Posterior vena cava (tissue), 2 donors: ENCODE data around the gene SPNS3. TPM values are rescaled to one million over a fixed set of nuclear protein-coding genes. Genes with fewer than 3 reads are reported as not detected.
A peak's percentile ranks its signal among the peaks of the same experiment; 100 is the strongest.

ENCODE experiments used
- DNase-seq: peaks from one replicate; pipeline ENCODE4 v3.0.0-alpha.2; 2020; ENCODE audit warnings: low spot score
- intact Hi-C, 2 donors: fragments of 100-400 bp; cut with DNase I; formaldehyde crosslinking; loops; one replicate each; pipeline versions ENCODE4 v1.14.1 to v1.14.2; 2022 to 2023
- total RNA-seq, 2 donors: library from RNA; stranded (reverse); fragmentation: NEBNext Ultra II Directional; extraction: Animal tissue kit (Norgen Biotek cat#: 25700); gene quantifications; one replicate each; pipeline ENCODE4 v1.2.1, GENCODE V29; 2021
- donor health status: DM: yes; HTN: yes; CAD: no.
- donor health status: DM: yes; HTN: yes; CAD: no.

The SPNS3 gene
- total RNA-seq, 2 donors from 2014 or later: 0.24 to 0.32 TPM

- intact Hi-C loops: loop anchor here in 1 of 2 donors (2.0 kb wide), 1 partner anchor 67 kb away; the partner anchor contains the start of gene SPNS3
- no peak for DNase-seq
Observed at GRCh38 chr17:4500191-4500571, 66.4 kb downstream of the SPNS3 start.

- intact Hi-C loops: loop anchor here in 1 of 2 donors (2.0 kb wide), 1 partner anchor 69 kb away; the partner anchor contains the start of gene SPNS3
Observed at GRCh38 chr17:4501295-4501949, 67.7 kb downstream of the SPNS3 start.

GRCh38 chr17:4502466-4503154 is 68.9 kb downstream of the SPNS3 start:
- intact Hi-C loops: no loop called here
- DNase-seq: no peak

More at GRCh38 chr17:4501295-4501949, 67.7 kb downstream of the SPNS3 start:
- DNase-seq: no peak

GRCh38 chr17:4503283-4504025 is 69.7 kb downstream of the SPNS3 start:
- intact Hi-C loops: no loop called here
- DNase-seq: no peak

GRCh38 chr17:4504188-4504587 is 70.4 kb downstream of the SPNS3 start:
- no peak for DNase-seq
- intact Hi-C loops: no loop called here

- intact Hi-C loops: no loop called here
- DNase-seq: no peak
Observed at GRCh38 chr17:4505187-4505586, 71.4 kb downstream of the SPNS3 start.

- intact Hi-C loops: no loop called here
Observed at GRCh38 chr17:4506175-4506813, 72.6 kb downstream of the SPNS3 start.

GRCh38 chr17:4506892-4507291 is 73.2 kb downstream of the SPNS3 start:
- intact Hi-C loops: no loop called here
- no peak for DNase-seq

More at GRCh38 chr17:4506175-4506813, 72.6 kb downstream of the SPNS3 start:
- no peak for DNase-seq

GRCh38 chr17:4507361-4508111 is 73.8 kb downstream of the SPNS3 start:
- no peak for DNase-seq
- intact Hi-C loops: no loop called here

GRCh38 chr17:4508207-4508606 is 74.5 kb downstream of the SPNS3 start:
- intact Hi-C loops: no loop called here
- no peak for DNase-seq

- no peak for DNase-seq
- intact Hi-C loops: no loop called here
Observed at GRCh38 chr17:4509401-4509800, 75.7 kb downstream of the SPNS3 start.

GRCh38 chr17:4509923-4510617 is 76.3 kb downstream of the SPNS3 start:
- DNase-seq: peak; percentile 92
- intact Hi-C loops: no loop called here

- intact Hi-C loops: no loop called here
- DNase-seq: no peak
Observed at GRCh38 chr17:4510618-4510941, 76.8 kb downstream of the SPNS3 start.

GRCh38 chr17:4511199-4511932 is 77.6 kb downstream of the SPNS3 start:
- intact Hi-C loops: no loop called here
- DNase-seq: no peak

GRCh38 chr17:4512156-4513112 is 78.7 kb downstream of the SPNS3 start:
- intact Hi-C loops: loop anchor here in 1 of 2 donors (1.0 kb wide), 1 partner anchor 14 kb away; no protein-coding TSS in a partner anchor
- DNase-seq: no peak

- intact Hi-C loops: no loop called here
- DNase-seq: no peak
Observed at GRCh38 chr17:4513113-4514032, 79.6 kb downstream of the SPNS3 start.
